ENCODE measurements around the gene CT45A3.
"Not testable (repeated sequence)": the region's sequence is repeated elsewhere in the genome, so short reads cannot be mapped to it uniquely, and the experiment has no call there.

DNA sequence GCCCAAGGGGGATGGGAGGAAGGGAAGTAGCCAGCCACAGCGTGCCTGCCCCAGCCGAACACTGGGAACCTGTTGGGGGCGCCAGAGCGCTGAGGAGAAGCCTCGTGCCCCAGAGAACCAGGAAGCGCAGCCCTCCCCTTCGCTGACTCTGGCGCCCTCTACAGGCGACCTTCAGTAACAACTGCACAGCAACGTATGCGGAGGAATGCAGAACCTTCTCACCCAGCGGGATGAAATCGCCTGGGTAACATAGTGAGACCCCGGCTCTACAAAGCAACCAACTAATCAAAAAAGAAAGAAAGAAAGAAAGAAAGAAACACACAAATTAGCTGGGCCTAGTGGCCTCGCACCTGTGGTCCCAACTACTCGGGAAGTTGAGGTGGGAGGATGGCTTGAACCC lies 34.7 kb upstream of the CT45A3 start, which contains the start of gene CT45A6:
- TF ChIP-seq POLR2A, CTCF (IDR thresholded peaks at IDR 0.05): not testable (repeated sequence)
